Peyer's patch (tissue), 4 donors: Measurements from ENCODE around the gene CYP3A4. TPM values are rescaled to one million over a fixed set of nuclear protein-coding genes. Genes with fewer than 3 reads are reported as not detected.

Experiments
- DNase-seq, 3 donors: peaks; one replicate each; pipeline ENCODE4 v3.0.0-alpha.2; 2017 to 2019
- H3K27ac ChIP-seq, 4 donors: fragments of 200-600 bp; sonication (generic); one replicate each; pipeline ENCODE4 v1.5.1; 2016 to 2019
- H3K27me3 ChIP-seq, 2 donors: fragments of 200-600 bp; sonication (generic); one replicate each; pipeline ENCODE4 v1.5.1; 2019
- H3K36me3 ChIP-seq, 3 donors: fragments of 200-600 bp; sonication (generic); one replicate each; pipeline ENCODE4 v1.5.1; 2016 to 2019
- H3K4me1 ChIP-seq, 4 donors: fragments of 200-600 bp; sonication (generic); one replicate each; pipeline ENCODE4 v1.5.1; 2016 to 2019
- H3K4me3 ChIP-seq, 4 donors: fragments of 200-600 bp; sonication (generic); 1 replicate in 3 of 4; 2 replicates in 1 of 4; pipeline ENCODE4 v1.5.1; 2016 to 2019; ENCODE audit warnings: mild to moderate bottlenecking in 1 of 4
- H3K9me3 ChIP-seq, 4 donors: fragments of 200-600 bp; sonication (generic); one replicate each; pipeline ENCODE4 v1.5.1; 2016 to 2019; ENCODE audit warnings: mild to moderate bottlenecking in 1 of 4
- POLR2A ChIP-seq, 2 donors: fragments of 450-650 bp; IDR thresholded peaks; one replicate each; pipeline ENCODE4 v1.5.1; 2017; ENCODE audit warnings: antibody characterized with exemption in 2 of 2, mild to moderate bottlenecking in 2 of 2, moderate library complexity in 2 of 2
- total RNA-seq, 4 donors: library from RNA; depleted of rRNA; stranded (reverse); fragments of >200 nt; gene quantifications; one replicate each; pipeline ENCODE4 v1.1.0, GENCODE V29; 2016
- TF ChIP-seq, protein P1 (sequence below), 6 experiments: fragments of 450-650 bp in 4 of 6; fragments of 200-600 bp in 2 of 6; sonication (generic) in 1 of 6; IDR thresholded peaks; one replicate each; pipeline ENCODE4 v1.5.1; 2017 to 2019; ENCODE audit warnings: antibody characterized with exemption in 6 of 6, mild to moderate bottlenecking in 3 of 6, moderate library complexity in 1 of 6

The CYP3A4 gene
- total RNA-seq, 4 donors from 2014 or later = 16.5 to 3,180 (median 690) TPM

DNA sequence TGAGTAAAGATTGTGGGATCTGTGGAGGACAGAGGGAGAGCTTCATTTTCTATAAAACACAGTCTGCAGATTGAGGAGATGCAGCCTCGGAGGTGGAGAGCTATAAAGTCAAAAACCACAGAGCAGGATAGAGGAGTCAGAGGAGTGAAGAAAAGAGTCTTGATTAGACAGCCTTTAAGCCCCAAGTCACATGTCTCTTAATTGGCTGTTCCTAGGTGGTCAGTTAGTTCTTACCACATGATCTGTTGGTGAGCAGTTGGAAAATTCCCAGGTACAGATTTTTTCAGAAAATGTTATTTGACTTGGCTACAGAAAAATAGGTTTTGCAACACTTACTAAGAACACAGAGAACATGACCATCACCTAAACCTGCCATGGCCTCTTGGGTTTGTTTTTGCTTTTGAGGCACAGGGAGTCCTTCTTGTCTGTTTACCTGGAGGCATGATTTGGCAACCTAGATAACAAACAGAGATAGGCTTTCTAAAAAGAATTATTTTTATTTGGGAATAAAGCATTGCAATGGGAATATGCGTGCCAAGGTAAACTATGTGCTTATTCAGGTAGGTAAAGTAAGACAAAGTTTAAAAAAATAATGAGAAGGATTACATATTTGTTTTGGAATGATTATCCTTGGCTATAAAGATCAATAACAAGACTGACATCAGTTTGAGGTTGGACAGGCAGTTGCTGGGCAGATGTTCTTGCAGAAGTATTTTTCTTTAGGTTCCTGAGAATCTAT is 43.2 kb upstream of the CYP3A4 start:
- Histone ChIP-seq H3K27me3 (no peaks in the 10 kb centered on the region), H3K36me3 (no peaks in the 10 kb centered on the region), H3K9me3 (no peaks in the 10 kb centered on the region), H3K27ac (no peak overlapping the region), H3K4me1 (peaks cover 0 to 19% (median 0%) of the 10 kb centered on the region in 4 donors), H3K4me3 (no peak overlapping the region)
- DNase-seq = no peak
- TF ChIP-seq, protein P1, sequence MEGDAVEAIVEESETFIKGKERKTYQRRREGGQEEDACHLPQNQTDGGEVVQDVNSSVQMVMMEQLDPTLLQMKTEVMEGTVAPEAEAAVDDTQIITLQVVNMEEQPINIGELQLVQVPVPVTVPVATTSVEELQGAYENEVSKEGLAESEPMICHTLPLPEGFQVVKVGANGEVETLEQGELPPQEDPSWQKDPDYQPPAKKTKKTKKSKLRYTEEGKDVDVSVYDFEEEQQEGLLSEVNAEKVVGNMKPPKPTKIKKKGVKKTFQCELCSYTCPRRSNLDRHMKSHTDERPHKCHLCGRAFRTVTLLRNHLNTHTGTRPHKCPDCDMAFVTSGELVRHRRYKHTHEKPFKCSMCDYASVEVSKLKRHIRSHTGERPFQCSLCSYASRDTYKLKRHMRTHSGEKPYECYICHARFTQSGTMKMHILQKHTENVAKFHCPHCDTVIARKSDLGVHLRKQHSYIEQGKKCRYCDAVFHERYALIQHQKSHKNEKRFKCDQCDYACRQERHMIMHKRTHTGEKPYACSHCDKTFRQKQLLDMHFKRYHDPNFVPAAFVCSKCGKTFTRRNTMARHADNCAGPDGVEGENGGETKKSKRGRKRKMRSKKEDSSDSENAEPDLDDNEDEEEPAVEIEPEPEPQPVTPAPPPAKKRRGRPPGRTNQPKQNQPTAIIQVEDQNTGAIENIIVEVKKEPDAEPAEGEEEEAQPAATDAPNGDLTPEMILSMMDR (IDR thresholded peaks at IDR 0.05) = no peak
- TF ChIP-seq POLR2A (IDR thresholded peaks at IDR 0.05) = no peak

DNA sequence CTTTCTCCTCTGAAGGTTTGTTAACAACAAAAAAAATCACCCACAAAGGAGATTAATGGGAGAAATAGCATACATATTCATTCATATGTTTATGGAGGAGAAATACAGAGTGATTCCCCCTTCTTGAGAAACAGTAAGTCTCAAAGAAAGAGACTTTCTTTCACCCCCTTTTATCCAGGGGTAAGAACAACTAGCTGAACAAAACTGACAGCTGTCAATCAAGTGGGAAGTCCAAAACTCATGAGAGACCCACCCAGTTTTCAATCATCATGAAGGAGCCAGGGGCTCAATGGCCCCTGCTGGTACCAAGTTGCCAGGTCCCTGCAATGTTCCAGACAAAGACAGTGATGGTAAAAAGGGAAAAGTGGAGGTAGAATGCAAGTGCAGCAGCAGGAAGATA is 41.9 kb upstream of the CYP3A4 start:
- Histone ChIP-seq H3K27me3 (no peaks in the 10 kb centered on the region), H3K36me3 (no peaks in the 10 kb centered on the region), H3K4me3 (no peak overlapping the region), H3K9me3 (no peaks in the 10 kb centered on the region), H3K27ac (no peak overlapping the region), H3K4me1 (peaks cover 0 to 19% (median 0%) of the 10 kb centered on the region in 4 donors)
- TF ChIP-seq, protein P1 (IDR thresholded peaks at IDR 0.05) = no peak
- TF ChIP-seq POLR2A (IDR thresholded peaks at IDR 0.05) = no peak
- no peak for DNase-seq

DNA sequence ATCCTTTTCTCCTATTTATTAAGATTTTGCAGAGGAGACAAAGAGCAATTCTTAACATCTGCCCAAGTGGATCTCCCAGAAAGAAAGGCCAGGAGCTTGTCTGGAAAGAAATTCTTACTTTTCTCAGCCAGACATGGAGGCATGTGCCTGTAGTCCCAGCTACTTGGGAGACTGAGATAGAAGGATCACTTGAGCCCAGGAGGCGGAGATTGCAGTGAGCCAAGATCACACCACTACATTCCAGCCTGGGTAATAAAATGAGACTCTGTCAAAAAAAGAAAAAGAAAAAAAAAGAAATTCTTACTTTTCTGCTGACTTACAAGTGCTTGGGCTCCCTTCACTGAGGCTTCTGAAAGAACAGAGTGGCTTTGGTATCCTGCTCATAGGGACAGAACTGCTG is 41.5 kb upstream of the CYP3A4 start:
- peaks cover 0 to 19% (median 0%) of the 10 kb centered on the region in 4 donors for H3K4me1 ChIP-seq
- H3K27ac ChIP-seq = no peak overlapping the region

DNA sequence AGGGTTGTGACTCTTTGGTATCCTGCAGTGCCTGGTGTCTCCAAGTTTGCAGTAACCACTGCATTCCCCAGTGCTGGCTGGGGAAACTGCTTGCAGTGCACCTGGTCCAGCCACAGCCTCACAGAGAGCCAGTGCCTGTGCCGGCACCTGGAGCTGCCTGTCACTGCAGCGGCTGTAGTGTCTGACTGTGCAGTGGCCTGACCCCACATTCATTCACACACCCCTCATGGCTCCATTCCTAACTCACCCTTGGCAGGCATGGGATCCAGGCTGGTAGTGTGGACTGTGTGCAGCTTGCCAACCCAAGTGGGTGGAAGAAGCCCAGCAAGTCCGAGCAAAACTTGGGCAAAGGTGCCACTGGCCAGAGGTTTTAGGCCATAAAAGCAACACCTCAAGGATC is 40.1 kb upstream of the CYP3A4 start:
- Histone ChIP-seq H3K36me3 (no peaks in the 10 kb centered on the region), H3K9me3 (no peaks in the 10 kb centered on the region), H3K4me3 (no peak overlapping the region), H3K4me1 (peaks cover 0 to 14% (median 0%) of the 10 kb centered on the region in 4 donors), H3K27ac (no peak overlapping the region), H3K27me3 (no peaks in the 10 kb centered on the region)
- TF ChIP-seq POLR2A (IDR thresholded peaks at IDR 0.05) = no peak
- TF ChIP-seq, protein P1 (IDR thresholded peaks at IDR 0.05) = no peak
- DNase-seq = no peak

More for the DNA sequence above, 41.5 kb upstream of the CYP3A4 start:
- Histone ChIP-seq H3K27me3 (no peaks in the 10 kb centered on the region), H3K4me3 (no peak overlapping the region), H3K36me3 (no peaks in the 10 kb centered on the region), H3K9me3 (no peaks in the 10 kb centered on the region)
- DNase-seq = no peak
- TF ChIP-seq, protein P1 (IDR thresholded peaks at IDR 0.05) = no peak
- no peak for TF ChIP-seq POLR2A (IDR thresholded peaks at IDR 0.05)

DNA sequence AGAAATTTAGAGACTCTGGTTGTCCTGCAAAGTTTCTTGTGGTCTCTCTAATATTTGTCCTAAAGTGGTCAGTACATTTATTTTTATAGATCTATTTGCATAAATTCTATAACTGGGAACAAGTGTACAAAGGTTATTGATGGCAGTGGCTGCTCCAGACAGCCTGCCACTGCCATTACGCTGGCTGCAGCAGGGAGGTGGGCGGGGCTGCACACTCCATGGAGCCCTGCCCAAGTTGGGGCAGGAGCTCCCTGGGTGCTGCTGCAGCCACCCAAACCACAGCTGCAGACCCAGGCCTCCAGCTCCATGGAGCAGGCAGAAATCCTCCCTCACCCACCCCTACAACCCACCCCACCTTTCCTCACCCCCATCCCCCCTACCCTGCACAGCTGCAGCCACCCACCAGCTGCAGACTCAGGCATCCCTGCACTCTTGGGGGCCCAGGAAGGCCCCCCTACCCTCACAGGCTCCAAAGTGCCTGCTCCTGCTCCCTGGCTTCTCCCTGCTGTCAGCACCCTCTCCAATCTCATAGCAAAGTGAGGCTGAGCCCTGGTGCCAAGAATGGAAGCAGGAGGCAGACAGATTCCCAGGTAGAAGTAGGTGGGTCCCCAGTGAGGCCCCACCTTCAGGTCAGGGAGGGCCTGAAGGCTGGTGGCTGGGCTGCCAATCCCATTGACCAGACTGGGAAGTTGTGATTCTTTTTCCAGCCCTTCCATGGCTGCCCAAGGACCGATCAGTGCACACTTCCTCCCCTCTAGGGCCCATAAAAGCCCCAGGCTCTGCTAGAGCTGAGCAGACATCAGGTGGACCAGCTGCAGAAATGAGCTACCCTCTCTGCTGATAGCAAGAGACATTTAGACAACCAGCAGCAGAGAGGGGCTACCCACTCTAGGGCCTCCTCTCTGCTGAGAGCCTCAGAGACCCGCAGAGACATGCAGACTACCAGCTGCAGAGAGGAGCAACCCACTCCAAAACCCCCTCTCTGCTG is 39.0 kb upstream of the CYP3A4 start:
- H3K27ac ChIP-seq = no peak overlapping the region
- no peaks in the 10 kb centered on the region for H3K9me3 ChIP-seq
- TF ChIP-seq, protein P1 (IDR thresholded peaks at IDR 0.05) = no peak
- DNase-seq = peak in 2 of 3 donors; percentile 53 to 62
- H3K27me3 ChIP-seq = no peaks in the 10 kb centered on the region
- H3K4me1 ChIP-seq = peaks cover 0 to 6% (median 0%) of the 10 kb centered on the region in 4 donors
- no peak overlapping the region for H3K4me3 ChIP-seq
- no peaks in the 10 kb centered on the region for H3K36me3 ChIP-seq
